Stomach (tissue), 4 donors: ENCODE results near the gene PLCH2.

Experiments
- CTCF ChIP-seq, 7 experiments: fragments of 450-650 bp in 4 of 7; fragments of 200-600 bp in 3 of 7; sonication (generic) in 3 of 7; IDR thresholded peaks; one replicate each; pipeline ENCODE4 v1.5.1; 2016 to 2019; ENCODE audit warnings: antibody characterized with exemption in 7 of 7, control low read depth in 2 of 7, mild to moderate bottlenecking in 1 of 7
- POLR2A ChIP-seq, 4 donors: fragments of 450-650 bp; IDR thresholded peaks; one replicate each; pipeline ENCODE4 v1.6.1; 2016; ENCODE audit warnings: antibody characterized with exemption in 4 of 4, control low read depth in 2 of 4, mild to moderate bottlenecking in 1 of 4, moderate library complexity in 1 of 4
- POLR2AphosphoS5 ChIP-seq, 3 donors: sonication (generic); formaldehyde crosslinking; IDR thresholded peaks; one replicate each; pipeline ENCODE4 v1.6.1; 2016; ENCODE audit warnings: antibody characterized with exemption in 3 of 3

GRCh38 chr1:2547210-2548067 lies 71.3 kb downstream of the PLCH2 start:
- TF ChIP-seq CTCF (IDR thresholded peaks at IDR 0.05): no peak
- TF ChIP-seq POLR2AphosphoS5 (IDR thresholded peaks at IDR 0.05): no peak
- no peak for TF ChIP-seq POLR2A (IDR thresholded peaks at IDR 0.05)
